ENCODE data around the gene FAM83D.
A peak's percentile ranks its signal among the peaks of the same experiment; 100 is the strongest.
"Not testable (repeated sequence)": the region's sequence is repeated elsewhere in the genome, so short reads cannot be mapped to it uniquely, and the experiment has no call there.

Gene FAM83D

GRCh38 chr20:38935967-38936407 is 9.8 kb downstream of the FAM83D start:
- DNase-seq, result no peak

DNA sequence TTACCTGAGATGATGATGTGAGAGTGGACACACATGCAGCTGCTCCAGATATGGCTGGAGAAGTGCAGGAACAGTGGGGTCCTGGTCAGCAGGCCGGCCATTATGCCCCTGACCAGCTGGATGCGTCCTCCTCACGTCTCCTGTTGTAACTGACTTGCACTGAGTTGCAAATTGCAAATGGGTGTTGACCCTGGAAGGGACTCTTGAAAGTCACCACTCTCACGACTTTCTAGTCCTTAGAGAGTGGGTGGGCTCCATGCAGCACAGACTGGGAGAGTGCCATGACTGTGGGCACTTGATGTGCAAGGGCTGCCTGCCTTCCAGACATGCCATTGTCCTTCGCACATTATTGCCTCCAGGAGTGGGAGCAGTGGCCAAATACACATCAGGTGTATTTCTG is 10.8 kb downstream of the FAM83D start:
- no peak for DNase-seq

- DNase-seq, result no peak
These were observed 11.8 kb downstream of the FAM83D start for GRCh38 chr20:38937978-38938473.

DNA sequence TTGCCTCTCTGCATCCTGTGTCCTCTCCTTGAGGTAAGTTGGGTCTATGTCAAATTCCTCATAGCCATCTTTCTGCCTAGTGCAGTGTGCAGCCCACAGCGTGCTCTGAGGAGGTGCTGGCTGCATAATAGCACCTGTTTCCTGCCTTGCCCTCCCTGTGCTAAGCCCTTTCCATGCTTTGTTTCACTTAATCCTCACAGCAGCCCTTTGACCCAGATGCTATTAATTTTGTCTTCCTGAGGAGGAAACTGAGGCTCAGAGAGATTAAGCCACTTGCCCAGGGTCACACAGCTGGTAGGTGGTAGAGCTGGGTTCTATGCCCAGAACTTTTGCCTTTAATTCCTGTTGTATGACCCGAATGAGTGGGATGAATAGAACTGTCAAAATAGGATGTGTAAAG is 13.5 kb downstream of the FAM83D start:
- no peak for DNase-seq

GRCh38 chr20:38940644-38941043 is 14.4 kb downstream of the FAM83D start:
- DNase-seq, result no peak

- no peak for DNase-seq
These were observed 15.6 kb downstream of the FAM83D start for GRCh38 chr20:38941726-38942389.

GRCh38 chr20:38945012-38945411 is 18.8 kb downstream of the FAM83D start:
- DNase-seq, result no peak

DNA sequence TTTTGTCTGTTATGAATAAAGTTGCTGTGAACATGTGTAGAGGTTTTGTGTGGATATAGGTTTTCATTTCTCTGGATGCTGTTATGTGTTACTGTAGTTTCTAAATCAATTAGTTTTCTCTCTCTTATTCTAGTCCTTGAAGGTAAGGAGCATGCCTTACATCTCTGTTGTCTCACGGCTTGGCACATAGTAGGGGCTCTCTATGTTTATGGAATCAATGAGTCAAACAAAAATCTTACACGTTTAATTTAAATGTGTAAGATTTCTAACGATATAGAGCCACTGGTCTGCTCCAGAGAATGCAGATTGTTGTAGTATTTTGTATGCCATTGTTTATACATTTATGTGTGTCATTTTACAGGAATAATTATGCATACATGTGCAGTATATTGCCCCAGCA is 20.6 kb downstream of the FAM83D start:
- no peak for DNase-seq

DNA sequence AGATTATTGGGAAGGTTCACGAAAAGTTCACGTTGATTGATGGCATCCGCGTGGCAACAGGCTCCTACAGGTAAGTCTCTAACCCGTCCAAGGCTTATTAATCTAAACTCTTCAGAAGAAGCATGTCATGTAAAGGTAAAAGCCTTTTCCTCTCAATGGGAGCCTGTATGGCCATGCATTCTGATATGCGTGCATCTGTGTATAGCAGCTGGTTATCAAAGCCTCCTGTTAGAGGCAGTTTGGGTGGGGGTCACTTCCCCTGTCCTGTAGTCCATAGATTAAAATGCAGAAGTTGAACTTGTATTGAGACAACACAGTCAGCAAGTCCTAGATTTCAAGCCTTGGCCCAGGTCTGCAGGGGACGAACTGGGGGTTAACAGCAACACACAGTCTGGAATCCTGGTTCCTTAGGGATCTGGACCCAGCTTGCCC is 21.7 kb downstream of the FAM83D start:
- DNase-seq, result no peak

DNA sequence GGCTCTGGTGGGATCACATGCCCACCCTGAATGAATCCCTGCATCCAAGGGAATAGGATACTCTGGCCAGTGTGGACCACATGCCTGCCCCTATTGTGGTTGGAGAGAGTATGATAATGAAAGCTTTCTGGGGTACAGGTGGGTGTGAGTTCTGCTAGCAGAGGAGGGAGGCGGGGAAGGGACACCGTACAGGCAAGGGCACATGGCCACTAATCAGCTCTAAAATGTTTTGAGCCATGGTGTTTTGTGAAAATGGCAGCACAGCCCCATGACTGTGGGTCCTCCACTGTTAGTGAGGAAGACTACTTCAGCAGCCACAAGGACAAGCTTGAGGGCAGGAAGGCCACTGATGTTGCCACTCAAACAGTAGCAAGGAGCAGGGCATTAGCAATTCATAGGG is 24.0 kb downstream of the FAM83D start:
- no peak for DNase-seq

DNA sequence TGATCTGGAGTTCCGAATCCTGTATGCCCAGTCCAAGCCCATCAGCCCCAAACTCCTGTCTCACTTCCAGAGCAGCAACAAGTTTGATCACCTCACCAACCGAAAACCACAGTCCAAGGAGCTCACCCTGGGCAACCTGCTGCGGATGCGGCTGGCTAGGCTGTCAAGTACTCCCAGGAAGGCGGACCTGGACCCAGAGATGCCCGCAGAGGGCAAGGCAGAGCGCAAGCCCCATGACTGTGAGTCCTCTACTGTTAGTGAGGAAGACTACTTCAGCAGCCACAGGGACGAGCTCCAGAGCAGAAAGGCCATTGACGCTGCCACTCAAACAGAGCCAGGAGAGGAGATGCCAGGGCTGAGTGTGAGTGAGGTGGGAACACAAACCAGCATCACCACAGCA is 25.4 kb downstream of the FAM83D start:
- DNase-seq, result no peak

GRCh38 chr20:38952153-38952552 is 25.9 kb downstream of the FAM83D start:
- DNase-seq, result no peak

- DNase-seq, result no peak
These were observed 27.6 kb downstream of the FAM83D start for GRCh38 chr20:38953630-38954340.

DNA sequence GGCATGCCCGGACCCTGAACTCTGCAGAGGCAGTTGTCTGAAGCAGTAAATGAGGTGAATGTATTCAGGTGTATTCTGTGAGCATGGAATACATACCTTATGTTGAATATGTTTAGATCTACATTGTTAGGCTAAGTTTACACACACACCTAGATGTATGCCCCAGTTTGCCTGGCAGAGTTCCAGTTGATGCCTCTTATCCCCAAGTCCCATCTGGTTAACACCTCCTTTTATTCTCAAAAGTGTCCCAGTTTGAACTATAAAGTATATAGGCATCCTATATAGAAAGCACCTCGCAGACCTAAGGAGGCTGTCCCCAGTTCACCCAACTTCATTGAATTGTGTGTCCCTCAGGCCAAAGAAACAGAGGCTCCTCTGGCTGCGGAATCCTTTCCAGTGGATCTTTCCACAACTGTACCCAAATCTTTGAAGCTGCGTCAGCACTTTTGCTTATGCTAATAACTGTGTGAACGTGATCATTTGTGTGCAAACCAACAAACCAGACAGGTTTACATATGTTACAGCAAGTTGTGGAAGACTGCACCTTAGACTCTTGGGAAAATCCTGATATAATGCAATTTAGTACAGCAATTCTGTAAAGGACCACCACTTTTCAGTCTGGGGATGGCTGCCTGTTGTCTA is 31.1 kb downstream of the FAM83D start:
- no peak for DNase-seq

GRCh38 chr20:38957915-38958485 is 31.8 kb downstream of the FAM83D start:
- no peak for DNase-seq

DNA sequence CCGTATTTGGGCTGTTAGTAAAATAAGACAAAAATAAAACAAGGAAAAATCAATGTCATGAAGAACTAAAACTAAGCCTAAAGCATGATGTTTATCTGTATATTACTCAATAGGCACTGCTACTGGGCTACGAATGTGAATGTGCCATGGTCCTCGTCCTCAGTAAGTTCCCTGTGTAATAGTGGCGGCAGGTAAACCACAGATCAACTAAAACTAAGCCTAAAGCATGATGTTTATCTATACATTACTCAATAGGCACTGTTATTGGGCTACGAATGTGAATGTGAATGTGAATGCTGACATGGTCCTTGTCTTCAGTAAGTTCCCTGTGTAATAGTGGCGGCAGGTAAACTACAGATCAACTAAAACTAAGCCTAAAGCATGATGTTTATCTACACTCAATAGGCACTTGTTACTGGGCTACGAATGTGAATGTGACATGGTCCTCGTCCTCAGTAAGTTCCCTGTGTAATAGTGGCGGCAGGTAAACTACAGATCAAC is 34.0 kb downstream of the FAM83D start:
- DNase-seq, result not testable (repeated sequence)

DNA sequence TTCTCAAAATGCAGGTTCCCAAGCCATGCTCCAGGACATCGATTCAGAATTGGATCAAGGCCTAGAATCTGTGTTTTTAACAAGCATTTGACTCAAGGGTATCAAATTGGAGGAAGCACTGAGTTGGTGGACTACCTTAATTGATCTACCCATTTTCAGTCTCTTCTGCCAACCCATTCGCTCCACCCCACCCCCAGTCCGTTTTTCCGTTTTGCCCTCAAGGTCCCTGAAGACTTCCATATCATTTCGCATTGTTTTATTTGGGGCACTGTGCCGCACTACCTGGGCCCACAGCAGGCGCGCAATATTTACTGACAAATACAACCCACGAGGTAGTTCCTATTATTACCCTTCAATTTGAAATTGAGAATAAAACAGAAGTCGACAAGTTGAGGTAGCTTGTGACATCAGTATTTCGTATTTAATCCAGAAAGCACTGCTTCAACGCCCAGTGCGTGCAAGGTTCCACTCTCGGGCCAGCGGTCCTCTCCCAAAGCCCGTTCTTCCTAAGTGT is 35.4 kb downstream of the FAM83D start:
- DNase-seq, result no peak

GRCh38 chr20:38962044-38962927 is 36.1 kb downstream of the FAM83D start, which contains the start of gene DHX35:
DHX35 (plus strand) TSS chr20:38962344; CDS start chr20:38962368, 24 bp downstream.
- DNase-seq, result peak; percentile 93

- DNase-seq, result no peak
These were observed 36.7 kb downstream of the FAM83D start for GRCh38 chr20:38962928-38963401.

DNA sequence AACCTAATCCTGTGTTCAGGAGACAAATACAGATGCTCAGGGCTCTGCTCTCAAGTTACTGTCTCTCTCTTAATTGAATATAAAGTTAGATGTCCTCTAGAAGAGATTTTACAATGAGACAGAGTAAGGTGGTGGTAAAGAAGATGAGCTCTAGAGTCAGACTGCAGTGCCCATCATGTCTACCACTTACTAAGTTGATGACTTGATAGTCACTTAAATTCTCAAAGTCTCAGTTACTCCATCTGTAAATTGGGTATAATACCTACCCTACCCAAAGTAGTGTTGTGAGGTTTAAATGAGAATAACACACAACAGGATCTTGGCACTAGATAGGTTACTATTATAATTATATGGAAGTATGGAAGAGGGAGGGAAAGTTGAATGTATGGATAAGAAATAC is 37.5 kb downstream of the FAM83D start:
- no peak for DNase-seq

DNA sequence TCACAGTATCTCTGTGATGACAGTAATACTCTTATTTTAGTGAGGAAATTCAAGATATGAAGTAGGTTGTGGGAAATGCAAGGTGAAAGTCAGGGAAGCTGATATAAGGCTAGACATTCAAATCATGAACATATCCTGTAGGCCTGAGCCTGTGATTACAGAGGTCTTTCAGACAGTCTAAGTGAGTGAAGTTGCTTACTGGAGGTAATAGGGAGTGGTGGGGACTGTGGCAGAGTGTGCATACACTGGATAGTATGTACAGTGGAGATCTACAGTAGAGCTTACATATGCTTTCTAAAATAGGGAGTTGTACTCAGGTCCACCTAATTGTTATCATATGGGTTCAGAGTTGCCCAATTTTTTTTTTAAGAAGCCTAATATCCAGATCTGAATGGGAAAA is 39.0 kb downstream of the FAM83D start:
- DNase-seq, result no peak

- no peak for DNase-seq
These were observed 41.9 kb downstream of the FAM83D start for GRCh38 chr20:38968090-38968489.
